MM.1S (cell line): ENCODE data around the gene ZNF346.

Experiments
- EZH2 ChIP-seq: fragments of 300-600 bp; sonication (generic); optimal IDR thresholded peaks from 2 replicates; pipeline ENCODE3; 2017; ENCODE audit warnings: low read depth, mild to moderate bottlenecking, antibody characterized with exemption, low read length, mixed read lengths
- TF ChIP-seq, protein P1 (sequence below): fragments of 300-600 bp; sonication (generic); IDR thresholded peaks from 2 replicates; pipeline ENCODE4 v1.5.1; 2016; ENCODE audit warnings: antibody characterized with exemption, low read length, mixed read lengths

DNA sequence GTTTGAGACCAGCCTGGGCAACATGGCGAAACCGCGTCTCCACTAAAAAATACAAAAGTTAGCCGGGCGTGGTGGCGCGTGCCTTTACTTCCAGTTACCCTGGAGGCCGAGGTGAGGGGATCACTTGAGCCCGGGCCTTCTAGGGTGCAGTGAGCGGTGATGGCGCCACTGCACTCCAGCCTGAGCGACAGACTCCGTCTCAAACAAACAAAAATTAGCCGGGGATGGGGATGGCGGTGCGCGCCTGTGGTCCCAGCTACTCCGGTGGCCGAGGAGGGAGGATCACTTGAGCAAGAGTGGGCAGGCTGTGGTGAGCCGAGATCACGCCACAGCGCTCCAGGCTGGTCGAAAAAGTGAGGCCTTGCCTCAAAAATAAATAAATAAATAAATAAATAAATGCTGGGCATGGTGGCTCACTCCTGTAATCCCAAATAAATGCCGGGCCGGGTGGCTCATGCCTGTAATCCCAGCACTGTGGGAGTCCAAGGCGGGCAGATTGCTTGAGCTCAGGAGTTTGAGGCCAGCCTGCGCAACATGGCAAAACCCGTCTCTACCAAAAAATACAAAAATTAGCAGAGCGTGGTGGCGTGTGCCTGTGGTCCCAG, 95.0 kb downstream of the ZNF346 start:
- TF ChIP-seq, protein P1, sequence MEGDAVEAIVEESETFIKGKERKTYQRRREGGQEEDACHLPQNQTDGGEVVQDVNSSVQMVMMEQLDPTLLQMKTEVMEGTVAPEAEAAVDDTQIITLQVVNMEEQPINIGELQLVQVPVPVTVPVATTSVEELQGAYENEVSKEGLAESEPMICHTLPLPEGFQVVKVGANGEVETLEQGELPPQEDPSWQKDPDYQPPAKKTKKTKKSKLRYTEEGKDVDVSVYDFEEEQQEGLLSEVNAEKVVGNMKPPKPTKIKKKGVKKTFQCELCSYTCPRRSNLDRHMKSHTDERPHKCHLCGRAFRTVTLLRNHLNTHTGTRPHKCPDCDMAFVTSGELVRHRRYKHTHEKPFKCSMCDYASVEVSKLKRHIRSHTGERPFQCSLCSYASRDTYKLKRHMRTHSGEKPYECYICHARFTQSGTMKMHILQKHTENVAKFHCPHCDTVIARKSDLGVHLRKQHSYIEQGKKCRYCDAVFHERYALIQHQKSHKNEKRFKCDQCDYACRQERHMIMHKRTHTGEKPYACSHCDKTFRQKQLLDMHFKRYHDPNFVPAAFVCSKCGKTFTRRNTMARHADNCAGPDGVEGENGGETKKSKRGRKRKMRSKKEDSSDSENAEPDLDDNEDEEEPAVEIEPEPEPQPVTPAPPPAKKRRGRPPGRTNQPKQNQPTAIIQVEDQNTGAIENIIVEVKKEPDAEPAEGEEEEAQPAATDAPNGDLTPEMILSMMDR, result no peak
- no peak for TF ChIP-seq EZH2
